Smooth muscle cell (in vitro differentiated cells): ENCODE measurements around the gene PLEKHM3. TPM values are rescaled to one million over a fixed set of nuclear protein-coding genes. Genes with fewer than 3 reads are reported as not detected.

Experiments used
- DNase-seq: peaks from one replicate; lab custom pipeline; 2025; ENCODE audit not compliant: unreplicated experiment; lab: John Stamatoyannopoulos, UW
- H2AFZ ChIP-seq: fragments of 200-600 bp; sonication (generic); 2 replicates; pipeline ENCODE4 v1.6.0; 2016; ENCODE audit warnings: antibody characterized with exemption, low read depth, mild to moderate bottlenecking
- H3F3A ChIP-seq: fragments of 200-600 bp; sonication (generic); 2 replicates; pipeline ENCODE4 v1.6.0; 2017; ENCODE audit warnings: antibody characterized with exemption, low read depth
- H3K27ac ChIP-seq: fragments of 200-600 bp; sonication (generic); 2 replicates; pipeline ENCODE4 v1.5.1; 2016; ENCODE audit warnings: low read depth, mild to moderate bottlenecking
- H3K27me3 ChIP-seq: fragments of 200-600 bp; sonication (generic); 2 replicates; pipeline ENCODE4 v1.6.1; 2016; ENCODE audit warnings: low read depth, mild to moderate bottlenecking
- H3K36me3 ChIP-seq: fragments of 200-600 bp; sonication (generic); 2 replicates; pipeline ENCODE4 v1.5.1; 2016; ENCODE audit warnings: low read depth
- H3K4me1 ChIP-seq: fragments of 200-600 bp; sonication (generic); 2 replicates; pipeline ENCODE4 v1.5.1; 2016; ENCODE audit warnings: low read depth
- H3K4me2 ChIP-seq: fragments of 200-600 bp; sonication (generic); 2 replicates; pipeline ENCODE4 v1.6.0; 2016; ENCODE audit warnings: mild to moderate bottlenecking
- H3K4me3 ChIP-seq: fragments of 200-600 bp; sonication (generic); 2 replicates; pipeline ENCODE4 v1.5.1; 2016; ENCODE audit warnings: mild to moderate bottlenecking
- H3K79me2 ChIP-seq: fragments of 200-600 bp; sonication (generic); 2 replicates; pipeline ENCODE4 v1.6.0; 2016; ENCODE audit warnings: low read depth, mild to moderate bottlenecking
- H3K9ac ChIP-seq: fragments of 200-600 bp; sonication (generic); 2 replicates; pipeline ENCODE4 v1.6.0; 2016; ENCODE audit warnings: low read depth
- H3K9me3 ChIP-seq: fragments of 200-600 bp; sonication (generic); replicated peaks from 2 replicates; pipeline ENCODE4 v1.5.1; 2016; ENCODE audit warnings: low read depth
- H4K20me1 ChIP-seq: fragments of 200-600 bp; sonication (generic); 2 replicates; pipeline ENCODE4 v1.6.0; 2016; ENCODE audit warnings: low read depth
- WGBS: methylation state at CpG from one replicate; pipeline ENCODE4 v1.1.7; 2016; ENCODE audit warnings: low lambda C conversion rate; 5-methylcytosine and 5-hydroxymethylcytosine counted together
- polyA plus RNA-seq: library from polyadenylated mRNA; unstranded; fragments of >200 nt; fragmentation: Nextera tagmentation; extraction: Ambion mirVana; gene quantifications from 2 replicates; pipeline ENCODE4 v1.2.1, GENCODE V29; 2016
- total RNA-seq: library from RNA; depleted of rRNA; stranded (reverse); fragments of >200 nt; gene quantifications from 2 replicates; pipeline ENCODE4 v1.2.3, GENCODE V29; 2014
- TF ChIP-seq, protein P1 (sequence below): fragments of 200-600 bp; sonication (generic); IDR thresholded peaks from 2 replicates; pipeline ENCODE4 v1.5.1; 2017; ENCODE audit warnings: borderline replicate concordance, mild to moderate bottlenecking, antibody characterized with exemption; ENCODE audit not compliant: insufficient read depth, poor library complexity, severe bottlenecking

PLEKHM3 gene
- total and polyA plus RNA-seq, 2 experiments from 2014 or later: 3.8 to 10.3 TPM

DNA sequence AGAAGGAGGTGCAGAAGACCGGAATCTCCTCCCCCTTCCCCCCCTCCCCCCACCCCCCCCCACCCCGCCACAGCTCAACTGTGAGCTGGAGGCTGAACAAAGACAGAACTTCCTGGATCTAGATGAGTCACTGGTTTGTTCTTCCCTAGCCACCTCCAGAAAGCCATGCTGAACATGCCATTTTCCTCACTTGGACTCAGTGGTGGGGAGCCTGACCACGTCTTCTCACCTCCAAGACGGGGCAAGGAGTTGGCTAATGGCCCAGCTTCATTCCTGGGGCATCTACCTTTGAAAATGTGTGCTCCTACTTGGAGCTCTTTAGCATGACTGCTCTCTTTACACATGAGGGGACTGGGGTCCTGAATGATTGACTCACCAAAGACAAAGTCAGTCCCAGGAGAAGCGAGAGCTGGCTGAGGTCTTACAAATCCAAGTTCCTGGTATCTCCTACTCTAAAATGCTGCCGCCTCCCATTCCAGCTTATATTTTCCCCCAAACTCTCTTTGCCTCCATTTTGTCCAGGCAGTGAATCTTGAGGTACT is 233.0 kb downstream of the PLEKHM3 start:
- Histone ChIP-seq H3K27ac (no peak overlapping the region), H4K20me1 (no peaks in the 10 kb centered on the region), H3K79me2 (no peaks in the 10 kb centered on the region), H3K4me3 (no peak overlapping the region), H3K9me3 (no peaks in the 10 kb centered on the region), H3K4me1 (peaks cover 13% of the 10 kb centered on the region), H3K27me3 (no peaks in the 10 kb centered on the region), H3K4me2 (no peak overlapping the region), H3K9ac (no peak overlapping the region), H3F3A (no peaks in the 10 kb centered on the region), H3K36me3 (no peaks in the 10 kb centered on the region), H2AFZ (peak overlapping the region; percentile 91)
- TF ChIP-seq, protein P1, sequence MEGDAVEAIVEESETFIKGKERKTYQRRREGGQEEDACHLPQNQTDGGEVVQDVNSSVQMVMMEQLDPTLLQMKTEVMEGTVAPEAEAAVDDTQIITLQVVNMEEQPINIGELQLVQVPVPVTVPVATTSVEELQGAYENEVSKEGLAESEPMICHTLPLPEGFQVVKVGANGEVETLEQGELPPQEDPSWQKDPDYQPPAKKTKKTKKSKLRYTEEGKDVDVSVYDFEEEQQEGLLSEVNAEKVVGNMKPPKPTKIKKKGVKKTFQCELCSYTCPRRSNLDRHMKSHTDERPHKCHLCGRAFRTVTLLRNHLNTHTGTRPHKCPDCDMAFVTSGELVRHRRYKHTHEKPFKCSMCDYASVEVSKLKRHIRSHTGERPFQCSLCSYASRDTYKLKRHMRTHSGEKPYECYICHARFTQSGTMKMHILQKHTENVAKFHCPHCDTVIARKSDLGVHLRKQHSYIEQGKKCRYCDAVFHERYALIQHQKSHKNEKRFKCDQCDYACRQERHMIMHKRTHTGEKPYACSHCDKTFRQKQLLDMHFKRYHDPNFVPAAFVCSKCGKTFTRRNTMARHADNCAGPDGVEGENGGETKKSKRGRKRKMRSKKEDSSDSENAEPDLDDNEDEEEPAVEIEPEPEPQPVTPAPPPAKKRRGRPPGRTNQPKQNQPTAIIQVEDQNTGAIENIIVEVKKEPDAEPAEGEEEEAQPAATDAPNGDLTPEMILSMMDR: no peak
- no peak for DNase-seq
- 36% methylated on average over 6 of the region's 6 CpGs for WGBS

DNA sequence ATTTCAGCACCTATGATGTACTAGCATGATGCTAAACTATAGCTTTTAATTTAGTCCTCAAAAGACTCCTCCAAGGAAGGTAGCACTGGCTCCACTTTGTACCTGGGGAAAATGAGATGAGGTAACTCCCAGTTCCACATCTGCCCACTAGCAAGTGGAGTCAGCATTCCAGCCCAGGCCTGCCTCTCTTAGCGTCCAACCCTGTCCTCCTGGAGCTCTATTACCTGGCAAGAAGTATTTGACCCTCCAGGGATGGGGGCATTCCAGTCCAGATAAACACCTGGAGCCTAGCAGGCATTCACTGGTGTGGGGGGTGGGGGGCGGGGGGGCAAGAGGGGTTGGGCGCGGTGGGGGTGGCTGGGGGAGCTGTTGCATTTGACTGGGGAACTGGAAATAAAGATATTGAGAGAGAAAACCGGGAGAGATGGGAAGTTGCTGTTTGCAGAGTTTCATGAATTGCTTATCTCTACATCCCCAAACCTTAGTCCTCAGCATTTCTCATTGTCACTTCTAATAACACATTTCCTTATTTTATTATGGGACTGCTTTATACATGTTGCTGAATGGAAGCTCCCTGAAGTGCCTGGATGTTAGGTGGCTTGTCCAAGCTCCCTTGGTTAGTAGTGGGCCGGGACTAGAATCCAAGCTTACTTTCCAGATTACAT is 233.6 kb downstream of the PLEKHM3 start:
- no peak for DNase-seq
- Histone ChIP-seq H4K20me1 (no peaks in the 10 kb centered on the region), H3F3A (no peaks in the 10 kb centered on the region), H3K4me3 (no peak overlapping the region), H3K9ac (no peak overlapping the region), H3K27ac (no peak overlapping the region), H3K79me2 (no peaks in the 10 kb centered on the region), H3K4me1 (peaks cover 8% of the 10 kb centered on the region), H3K36me3 (no peaks in the 10 kb centered on the region), H3K27me3 (no peaks in the 10 kb centered on the region), H2AFZ (no peak overlapping the region), H3K4me2 (no peak overlapping the region), H3K9me3 (no peaks in the 10 kb centered on the region)
- 40% methylated on average over 6 of the region's 6 CpGs for WGBS
- TF ChIP-seq, protein P1: no peak

GRCh38 chr2:207790898-207791297 is 234.4 kb downstream of the PLEKHM3 start:
- Histone ChIP-seq H3K27ac (no peak overlapping the region), H2AFZ (no peak overlapping the region), H3K9ac (no peak overlapping the region), H3K9me3 (no peaks in the 10 kb centered on the region), H3K36me3 (no peaks in the 10 kb centered on the region), H3K4me3 (no peak overlapping the region), H4K20me1 (no peaks in the 10 kb centered on the region), H3K4me2 (no peak overlapping the region), H3F3A (no peaks in the 10 kb centered on the region), H3K27me3 (no peaks in the 10 kb centered on the region), H3K4me1 (peaks cover 5% of the 10 kb centered on the region), H3K79me2 (no peaks in the 10 kb centered on the region)
- WGBS: 82% methylated on average over 1 of the region's 1 CpG
- TF ChIP-seq, protein P1: no peak
- DNase-seq: no peak

GRCh38 chr2:207787800-207788199 is 237.5 kb downstream of the PLEKHM3 start:
- DNase-seq: no peak
- Histone ChIP-seq H4K20me1 (no peaks in the 10 kb centered on the region), H3K9ac (no peak overlapping the region), H3F3A (no peaks in the 10 kb centered on the region), H3K79me2 (no peaks in the 10 kb centered on the region), H3K27me3 (no peaks in the 10 kb centered on the region), H3K27ac (no peak overlapping the region), H3K4me1 (peaks cover 5% of the 10 kb centered on the region), H3K36me3 (no peaks in the 10 kb centered on the region), H2AFZ (no peak overlapping the region), H3K9me3 (no peaks in the 10 kb centered on the region), H3K4me3 (no peak overlapping the region), H3K4me2 (no peak overlapping the region)
- 88% methylated on average over 4 of the region's 4 CpGs for WGBS
- TF ChIP-seq, protein P1: no peak
